Peyer's patch (tissue), 4 donors: ENCODE data around the gene NDUFA13. TPM values are rescaled to one million over a fixed set of nuclear protein-coding genes. Genes with fewer than 3 reads are reported as not detected.

Experiments
- DNase-seq, 3 donors: peaks; one replicate each; pipeline ENCODE4 v3.0.0-alpha.2; 2017 to 2019
- H3K27ac ChIP-seq, 4 donors: fragments of 200-600 bp; sonication (generic); one replicate each; pipeline ENCODE4 v1.5.1; 2016 to 2019
- H3K27me3 ChIP-seq, 2 donors: fragments of 200-600 bp; sonication (generic); one replicate each; pipeline ENCODE4 v1.5.1; 2019
- H3K36me3 ChIP-seq, 3 donors: fragments of 200-600 bp; sonication (generic); one replicate each; pipeline ENCODE4 v1.5.1; 2016 to 2019
- H3K4me1 ChIP-seq, 4 donors: fragments of 200-600 bp; sonication (generic); one replicate each; pipeline ENCODE4 v1.5.1; 2016 to 2019
- H3K4me3 ChIP-seq, 4 donors: fragments of 200-600 bp; sonication (generic); 1 replicate in 3 of 4; 2 replicates in 1 of 4; pipeline ENCODE4 v1.5.1; 2016 to 2019; ENCODE audit warnings: mild to moderate bottlenecking in 1 of 4
- H3K9me3 ChIP-seq, 4 donors: fragments of 200-600 bp; sonication (generic); one replicate each; pipeline ENCODE4 v1.5.1; 2016 to 2019; ENCODE audit warnings: mild to moderate bottlenecking in 1 of 4
- CTCF ChIP-seq, 6 experiments: fragments of 450-650 bp in 4 of 6; fragments of 200-600 bp in 2 of 6; sonication (generic) in 1 of 6; IDR thresholded peaks; one replicate each; pipeline ENCODE4 v1.5.1; 2017 to 2019; ENCODE audit warnings: antibody characterized with exemption in 6 of 6, mild to moderate bottlenecking in 3 of 6, moderate library complexity in 1 of 6
- POLR2A ChIP-seq, 2 donors: fragments of 450-650 bp; IDR thresholded peaks; one replicate each; pipeline ENCODE4 v1.5.1; 2017; ENCODE audit warnings: antibody characterized with exemption in 2 of 2, mild to moderate bottlenecking in 2 of 2, moderate library complexity in 2 of 2
- total RNA-seq, 4 donors: library from RNA; depleted of rRNA; stranded (reverse); fragments of >200 nt; gene quantifications; one replicate each; pipeline ENCODE4 v1.1.0, GENCODE V29; 2016

Gene NDUFA13
- total RNA-seq, 4 donors from 2014 or later: 40.7 to 188 (median 126) TPM

- no peak for TF ChIP-seq POLR2A (IDR thresholded peaks at IDR 0.05)
- no peak for TF ChIP-seq CTCF (IDR thresholded peaks at IDR 0.05)
Measured at GRCh38 chr19:19487077-19487949, 28.7 kb upstream of the NDUFA13 start.

DNA sequence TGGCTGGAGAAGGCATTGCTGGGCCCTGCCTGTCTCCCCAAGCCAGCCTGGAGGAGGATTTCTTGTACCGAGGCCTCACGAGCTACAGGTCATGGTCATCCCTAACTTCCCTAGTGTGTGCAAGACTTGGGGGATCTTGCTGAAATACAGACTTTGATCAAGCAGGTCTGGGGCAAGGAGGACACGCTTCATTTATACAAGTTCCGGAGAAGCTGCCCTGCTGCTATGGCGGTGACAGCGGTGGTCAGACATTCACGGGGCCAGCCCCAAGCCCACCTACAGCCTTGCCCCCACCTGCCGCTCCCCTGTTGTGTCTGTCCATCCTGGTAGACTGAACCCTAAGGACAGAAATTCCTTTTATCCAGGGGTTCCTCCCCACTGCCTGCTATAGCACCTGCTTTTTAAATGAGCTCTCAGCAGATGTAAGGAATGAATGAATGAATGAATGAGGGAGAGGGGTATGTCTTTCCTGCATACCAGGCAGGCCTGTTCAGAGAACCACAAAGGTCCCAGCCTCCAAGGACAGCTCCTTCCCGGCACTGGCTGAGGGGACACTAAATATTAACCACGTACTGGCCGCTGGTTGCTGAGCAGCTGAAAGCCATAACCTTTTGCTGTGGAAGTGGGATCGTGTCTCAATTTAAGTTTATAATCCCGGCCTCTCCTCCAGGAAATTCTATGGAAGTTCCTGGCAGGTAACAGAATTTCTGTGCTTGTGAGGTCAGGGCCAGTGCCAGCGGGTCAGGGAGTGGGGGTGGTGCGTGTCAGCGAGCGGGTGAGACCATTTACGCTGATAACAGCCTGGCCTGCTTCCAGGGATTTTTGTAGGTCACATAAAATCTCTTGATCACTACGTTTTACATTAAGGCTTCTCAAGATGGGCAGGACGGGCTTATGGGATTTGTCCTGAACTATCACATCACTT lies 27.8 kb upstream of the NDUFA13 start:
- peaks cover 16 to 51% (median 24%) of the 10 kb centered on the region in 4 donors for H3K4me1 ChIP-seq
- peaks cover 0 to 25% (median 0%) of the 10 kb centered on the region in 3 donors for H3K36me3 ChIP-seq
- no peaks in the 10 kb centered on the region for H3K27me3 ChIP-seq
- H3K9me3 ChIP-seq: no peaks in the 10 kb centered on the region
- H3K27ac ChIP-seq: peak overlapping the region; percentile 70 to 88 (median 76)
- no peak overlapping the region for H3K4me3 ChIP-seq
- TF ChIP-seq CTCF (IDR thresholded peaks at IDR 0.05): no peak
- TF ChIP-seq POLR2A (IDR thresholded peaks at IDR 0.05): no peak
- DNase-seq: no peak

More at GRCh38 chr19:19487077-19487949, 28.7 kb upstream of the NDUFA13 start:
- Histone ChIP-seq H3K9me3 (no peaks in the 10 kb centered on the region), H3K4me3 (no peak overlapping the region), H3K27ac (peak overlapping the region in 2 of 4 donors; percentile 17 to 88), H3K4me1 (peaks cover 16 to 51% (median 24%) of the 10 kb centered on the region in 4 donors), H3K27me3 (no peaks in the 10 kb centered on the region), H3K36me3 (peaks cover 0 to 24% (median 0%) of the 10 kb centered on the region in 3 donors)
- no peak for DNase-seq

DNA sequence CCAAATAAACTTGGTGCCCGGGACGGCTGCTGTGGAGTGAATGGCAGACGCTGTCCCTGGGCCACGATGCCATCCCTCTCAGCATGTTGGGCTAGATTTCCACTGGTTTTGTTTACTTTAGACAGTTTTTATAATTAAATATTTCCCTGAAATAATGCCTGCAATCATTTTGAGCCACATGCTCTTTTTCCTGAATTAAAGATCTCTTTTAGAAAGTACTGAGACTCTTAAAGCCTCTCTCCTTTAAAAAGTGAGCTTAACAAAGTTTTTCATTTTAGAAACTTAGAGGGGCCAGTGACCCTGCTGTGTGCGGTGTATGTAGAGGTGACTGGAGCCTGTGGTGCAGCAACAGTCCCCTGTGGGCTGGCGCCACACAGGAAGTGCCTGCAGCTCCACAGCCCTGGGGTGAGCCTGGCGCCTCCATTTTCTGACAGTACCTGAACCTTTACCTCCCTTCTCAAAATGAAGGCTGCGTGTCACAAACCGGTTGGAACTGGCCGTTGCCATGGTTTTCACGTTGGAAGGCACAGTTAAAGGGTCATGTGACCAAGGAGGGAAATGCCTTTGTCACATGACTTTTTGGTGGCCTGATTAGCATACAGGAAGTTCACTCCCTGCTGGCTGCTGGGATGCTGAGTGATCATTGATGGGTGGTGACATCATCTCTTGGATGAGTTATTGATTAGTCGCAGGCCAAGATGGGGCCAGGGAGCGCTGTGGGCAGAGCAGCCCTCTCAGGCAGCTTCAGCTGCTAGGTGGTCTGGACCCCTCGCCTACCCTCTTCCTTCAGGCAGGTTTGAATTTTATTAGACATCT lies 26.9 kb upstream of the NDUFA13 start:
- Histone ChIP-seq H3K4me1 (peaks cover 16 to 51% (median 24%) of the 10 kb centered on the region in 4 donors), H3K36me3 (peaks cover 0 to 28% (median 0%) of the 10 kb centered on the region in 3 donors), H3K27ac (peak overlapping the region; percentile 70 to 88 (median 76)), H3K27me3 (no peaks in the 10 kb centered on the region), H3K4me3 (peak overlapping the region in 2 of 4 donors; percentile 3 to 6), H3K9me3 (no peaks in the 10 kb centered on the region)
- TF ChIP-seq POLR2A (IDR thresholded peaks at IDR 0.05): no peak
- no peak for TF ChIP-seq CTCF (IDR thresholded peaks at IDR 0.05)
- DNase-seq: peak; percentile 75 to 93 (median 85)

DNA sequence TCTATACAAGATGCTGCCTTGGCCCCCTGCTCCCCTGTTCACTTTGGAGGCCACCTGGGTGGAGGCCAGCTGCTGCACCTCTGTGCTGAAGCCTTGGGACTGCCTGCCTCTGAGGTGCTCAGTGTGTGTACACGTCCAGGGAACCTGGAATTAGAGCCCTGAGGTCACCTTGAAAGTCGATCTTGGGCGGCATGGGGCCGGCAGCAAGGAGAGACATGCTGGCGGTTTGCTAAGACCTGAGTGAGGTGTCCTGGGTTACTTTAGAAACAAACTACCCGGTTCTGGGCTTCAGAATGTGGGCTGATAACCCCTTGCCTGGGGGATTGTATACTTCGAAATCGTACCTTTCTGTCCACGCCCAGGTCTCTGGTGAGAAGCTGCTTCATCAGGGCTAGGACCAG lies 26.2 kb upstream of the NDUFA13 start:
- peak overlapping the region; percentile 70 to 88 (median 76) for H3K27ac ChIP-seq
- H3K4me3 ChIP-seq: peak overlapping the region in 1 of 4 donors; percentile 6
- no peaks in the 10 kb centered on the region for H3K9me3 ChIP-seq
- H3K4me1 ChIP-seq: peaks cover 16 to 49% (median 24%) of the 10 kb centered on the region in 4 donors
- no peaks in the 10 kb centered on the region for H3K27me3 ChIP-seq
- TF ChIP-seq CTCF (IDR thresholded peaks at IDR 0.05) (no peak), POLR2A (IDR thresholded peaks at IDR 0.05) (no peak)
- H3K36me3 ChIP-seq: peaks cover 0 to 35% (median 0%) of the 10 kb centered on the region in 3 donors
- no peak for DNase-seq
